Fibroblast of skin of scalp (primary cell): ENCODE measurements around the gene LCT.
"Not testable (repeated sequence)": the region's sequence is repeated elsewhere in the genome, so short reads cannot be mapped to it uniquely, and the experiment has no call there.

Experiments used
- DNase-seq: peaks from one replicate; pipeline ENCODE4 v3.0.0-alpha.2; 2013

The LCT gene

DNA sequence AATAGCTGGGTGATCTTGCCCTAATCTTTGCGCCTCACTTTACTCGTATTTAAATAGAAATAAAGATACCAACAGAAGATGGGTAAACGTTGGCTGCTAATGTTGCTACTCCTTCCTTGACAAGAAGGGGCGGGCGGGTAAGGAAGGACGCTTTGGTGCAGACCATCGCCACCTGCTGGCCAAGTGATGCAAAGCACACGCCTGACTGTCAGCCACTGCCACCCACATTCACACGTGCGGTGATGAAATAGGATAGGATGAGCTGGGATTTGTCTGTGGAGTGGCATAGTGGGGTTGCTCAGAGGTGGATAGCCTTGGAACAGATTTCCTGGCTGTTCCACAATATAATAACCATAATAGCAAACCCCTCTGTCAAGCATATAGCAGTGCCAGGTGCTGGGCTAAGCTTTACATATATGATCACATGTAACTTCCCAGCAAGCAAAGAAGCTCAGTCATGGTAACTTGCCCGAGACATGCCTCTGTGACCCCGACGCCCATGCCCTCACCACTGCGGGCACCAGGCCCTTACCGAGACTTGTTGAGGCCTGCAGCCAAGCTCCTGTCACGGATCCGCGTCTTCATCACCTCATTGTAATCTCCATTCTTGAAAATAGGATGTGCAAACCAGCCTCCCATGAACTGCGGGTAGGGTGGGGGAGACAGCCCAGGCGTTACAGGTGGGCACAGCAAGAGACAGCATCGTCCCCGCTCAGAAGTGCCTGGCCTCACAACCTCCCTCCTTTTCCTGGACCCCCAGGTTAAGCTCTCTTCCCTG is 39.3 kb downstream of the LCT start:
- peak; percentile 81 for DNase-seq

DNA sequence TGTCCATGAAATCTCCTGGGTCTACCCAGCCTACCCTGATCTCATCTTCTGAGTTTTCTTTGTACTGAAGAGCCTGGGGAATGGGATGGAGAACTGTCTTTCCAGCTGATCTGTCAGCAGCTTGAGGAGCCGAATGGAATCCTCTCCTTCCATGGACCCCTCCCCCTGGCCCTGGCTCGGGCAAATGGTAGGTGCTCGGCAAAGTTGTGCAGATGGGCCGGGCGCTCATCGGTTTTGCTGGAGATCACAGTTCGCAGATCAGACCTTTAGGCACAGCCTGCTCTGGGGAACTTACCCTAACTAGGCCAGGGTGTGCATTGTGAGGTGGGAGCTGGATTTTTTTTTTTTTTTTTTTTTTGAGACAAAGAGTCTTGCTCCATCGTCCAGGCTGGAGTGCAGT is 40.4 kb downstream of the LCT start:
- no peak for DNase-seq

DNA sequence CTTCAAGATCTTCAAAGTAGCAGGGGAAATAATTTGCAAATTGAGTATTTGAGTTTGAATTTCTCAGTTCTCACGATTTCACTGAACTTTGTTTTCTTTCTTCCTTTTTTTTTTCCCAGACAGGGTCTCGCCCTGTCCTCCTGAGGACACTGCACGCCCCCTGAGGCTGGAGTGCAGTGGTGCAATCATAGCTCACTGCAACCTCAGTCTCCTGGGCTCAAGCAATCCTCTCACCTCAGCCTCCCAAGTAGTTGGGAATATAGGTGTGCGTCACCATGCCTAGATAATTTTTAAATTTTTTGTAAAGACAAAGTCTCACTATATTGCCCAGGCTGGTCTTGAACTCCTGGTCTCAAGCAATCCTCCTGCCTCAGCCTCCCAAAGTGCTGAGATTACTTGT is 41.3 kb downstream of the LCT start:
- DNase-seq = not testable (repeated sequence)

DNA sequence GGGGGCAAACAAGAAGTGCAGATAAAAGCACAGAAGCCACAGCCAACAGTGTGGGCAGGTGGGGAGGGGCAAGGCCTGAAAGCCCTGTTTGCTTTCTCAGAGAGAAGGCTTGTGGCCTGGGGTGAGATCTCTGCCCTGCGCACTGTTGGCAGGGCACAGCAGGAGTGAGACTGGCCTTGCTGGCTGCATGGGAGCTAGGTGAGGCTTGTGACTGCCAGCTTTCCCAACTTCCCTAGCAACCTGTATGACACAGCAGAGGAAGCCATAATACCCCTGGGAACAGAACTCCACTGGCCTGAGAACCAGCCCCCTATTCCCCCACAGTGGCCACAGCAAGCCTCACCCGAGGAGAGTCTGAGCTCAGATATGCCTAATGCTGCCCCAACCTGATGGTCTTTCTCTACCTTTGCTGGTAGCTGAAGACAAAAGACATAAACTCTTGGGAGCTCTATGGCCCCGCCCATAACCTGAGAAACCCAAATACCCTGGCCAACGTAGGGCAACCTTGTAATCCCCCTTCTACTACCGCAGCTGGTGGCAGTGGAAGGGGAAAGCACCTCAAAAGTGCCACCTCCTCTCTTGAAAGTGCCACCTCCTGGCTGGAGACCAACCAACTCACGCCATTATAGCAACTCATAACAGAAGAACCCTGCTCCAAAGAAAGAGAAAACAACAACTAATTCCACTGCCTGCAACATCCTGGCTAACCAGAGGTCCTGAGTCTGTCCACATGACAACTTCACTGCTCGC is 44.4 kb downstream of the LCT start:
- DNase-seq = no peak

- peak; percentile 58 for DNase-seq
Observed at GRCh38 chr2:135791418-135792190, 45.4 kb downstream of the LCT start.

- no peak for DNase-seq
Observed at GRCh38 chr2:135790423-135790822, 46.6 kb downstream of the LCT start.

GRCh38 chr2:135786823-135787222 is 50.2 kb downstream of the LCT start:
- DNase-seq = peak; percentile 95

DNA sequence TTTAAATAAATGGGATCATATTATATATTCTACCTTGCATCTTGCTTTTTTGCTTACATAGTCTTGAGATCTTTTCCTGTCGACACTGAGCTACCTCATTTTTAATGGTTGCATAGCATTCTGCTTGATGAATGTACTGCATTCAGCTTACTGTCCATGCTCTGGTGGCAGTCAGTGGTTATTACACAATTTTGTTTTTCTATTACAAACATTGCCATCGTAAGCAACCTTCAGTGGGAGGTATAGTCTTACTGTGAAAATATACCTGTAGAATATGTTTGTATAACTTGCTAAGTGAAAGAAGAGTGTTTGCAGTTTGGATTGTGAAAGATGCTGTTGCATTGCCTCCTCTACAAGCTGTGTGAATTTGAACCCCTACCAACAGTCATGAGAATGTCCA is 52.0 kb downstream of the LCT start:
- no peak for DNase-seq

DNA sequence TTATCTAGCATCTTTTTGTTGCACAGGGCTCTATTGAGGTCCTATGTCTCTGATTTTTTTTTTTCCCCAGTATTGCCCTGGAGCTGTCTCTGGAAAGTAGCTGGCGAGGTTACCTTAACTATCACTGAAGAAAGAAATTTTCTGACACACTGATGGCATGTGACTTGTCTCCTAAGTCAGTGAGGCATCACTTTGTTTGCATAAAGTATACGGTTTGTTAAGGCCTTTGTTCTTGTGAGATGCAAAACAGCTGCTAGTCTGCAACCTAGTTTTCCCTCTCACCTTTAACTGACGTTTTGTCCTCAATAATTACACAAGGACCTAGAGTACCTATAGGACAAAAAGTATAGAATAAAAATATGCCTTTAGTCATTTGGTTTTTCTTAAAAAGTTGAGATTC is 53.5 kb downstream of the LCT start:
- no peak for DNase-seq

- no peak for DNase-seq
Observed at GRCh38 chr2:135782231-135782630, 54.8 kb downstream of the LCT start.

DNA sequence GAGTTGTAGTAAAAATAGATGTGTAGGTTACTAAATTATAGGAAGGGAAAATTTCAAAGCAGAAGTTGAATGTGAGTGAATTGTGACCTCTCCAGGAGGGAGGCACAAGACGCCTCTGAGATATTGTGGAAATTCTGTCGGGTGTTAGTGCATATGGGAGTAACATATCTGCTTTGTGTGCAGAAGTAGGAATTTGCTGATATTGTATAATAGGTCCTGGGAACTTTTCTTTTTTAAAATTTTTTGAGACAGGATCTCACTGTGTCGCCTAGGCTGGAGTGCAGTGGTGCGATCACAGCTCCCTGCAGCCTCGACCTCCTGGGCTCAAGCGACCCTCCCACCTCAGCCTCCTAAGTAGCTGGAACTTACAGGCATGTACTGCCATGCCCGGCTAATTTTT is 60.6 kb downstream of the LCT start:
- DNase-seq = no peak

DNA sequence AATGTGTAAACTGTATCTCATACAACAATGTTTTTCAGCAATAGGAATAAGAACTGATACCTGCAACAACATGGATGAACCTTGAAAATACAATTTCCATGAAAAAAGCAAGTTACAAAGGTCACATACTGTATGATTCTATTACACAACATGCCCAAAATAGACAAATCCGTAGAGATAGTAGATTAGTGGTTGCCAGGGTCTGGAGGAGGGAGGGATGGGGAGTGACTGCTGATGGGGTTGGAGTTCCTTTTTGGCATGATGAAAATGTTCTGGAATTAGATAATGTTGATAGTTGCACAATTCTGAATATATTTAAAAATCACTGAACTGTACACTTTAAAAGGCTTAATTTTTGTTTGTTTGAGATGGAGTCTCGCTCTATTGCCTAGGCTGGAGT is 61.6 kb downstream of the LCT start:
- DNase-seq = no peak

- peak; percentile 48 for DNase-seq
Observed at GRCh38 chr2:135773917-135774316, 63.1 kb downstream of the LCT start.

DNA sequence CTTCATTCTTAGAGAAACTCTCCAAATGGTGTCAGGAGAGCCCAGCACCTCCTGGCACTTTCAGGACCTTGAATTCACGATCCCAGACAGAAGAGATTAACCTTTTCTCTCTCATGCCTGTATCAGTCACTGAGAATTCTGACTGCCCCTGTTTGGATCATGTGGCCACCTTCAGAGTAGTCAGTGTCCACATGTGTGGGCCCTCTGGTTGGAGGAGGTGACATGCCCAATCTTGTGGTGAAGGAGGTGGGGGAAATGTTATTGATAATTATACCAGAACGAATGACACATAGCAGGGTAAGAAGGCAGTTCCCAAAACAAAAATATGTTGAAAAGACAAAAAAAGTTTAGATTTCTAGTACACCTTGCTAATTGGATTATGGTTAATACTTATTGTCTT is 63.7 kb downstream of the LCT start:
- DNase-seq = no peak

- no peak for DNase-seq
Observed at GRCh38 chr2:135768863-135769262, 68.1 kb downstream of the LCT start.

DNA sequence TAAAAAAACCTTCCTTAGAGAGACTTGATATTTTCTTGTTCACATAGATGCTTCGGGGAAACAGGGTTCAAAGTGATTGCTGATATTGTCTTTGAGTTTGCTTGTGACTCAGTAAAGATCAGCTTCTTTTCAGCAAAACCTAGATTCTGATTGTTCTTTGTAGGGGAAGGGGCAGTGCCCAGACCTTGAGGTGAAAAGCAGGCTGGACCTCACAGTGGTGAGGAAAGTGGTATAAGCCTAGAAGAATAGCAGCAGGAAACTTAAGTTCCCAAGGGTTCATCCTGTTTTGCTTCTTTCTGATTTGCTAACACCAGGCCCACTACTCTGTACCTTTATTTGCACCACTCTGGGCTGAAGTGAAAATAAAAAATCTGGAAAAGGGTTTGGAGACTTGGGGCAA is 74.5 kb downstream of the LCT start:
- DNase-seq = no peak

DNA sequence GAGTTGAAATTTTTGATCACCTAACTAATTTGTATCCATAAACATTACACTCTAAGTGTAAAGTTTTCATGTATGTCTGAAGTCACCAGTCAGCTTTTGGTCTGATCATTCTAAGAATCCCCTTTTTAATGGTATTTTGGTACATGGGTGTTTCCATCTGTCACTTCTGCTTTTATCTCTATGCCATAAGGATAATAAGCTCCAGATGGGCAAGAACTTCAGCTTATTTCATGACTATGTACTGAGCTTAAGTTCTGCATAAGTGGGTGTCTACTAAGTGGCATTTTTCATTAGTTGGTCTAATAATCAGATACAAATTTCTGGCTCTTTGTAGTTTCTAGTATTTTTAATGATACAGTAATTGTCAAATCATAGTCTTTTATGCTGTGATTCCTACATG is 75.0 kb downstream of the LCT start:
- DNase-seq = no peak

GRCh38 chr2:135756692-135757091 is 80.3 kb downstream of the LCT start:
- no peak for DNase-seq

DNA sequence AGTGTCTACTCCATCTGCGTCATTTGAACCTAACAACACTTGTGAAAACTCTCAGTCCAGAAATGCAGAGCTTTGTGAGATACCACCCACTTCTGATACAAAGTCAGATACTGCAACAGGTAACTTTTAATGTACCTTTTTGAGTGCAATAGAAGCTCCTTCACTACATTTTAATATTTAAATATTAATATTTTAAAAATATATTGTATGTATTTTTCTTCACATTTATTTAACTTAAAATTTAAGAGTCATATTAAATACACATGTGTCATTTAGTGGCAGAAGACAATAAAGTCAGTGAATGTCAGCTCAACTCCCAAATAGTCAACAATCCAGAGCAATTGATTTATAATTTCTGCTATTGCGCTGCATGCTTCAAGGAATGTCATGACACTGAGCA is 81.4 kb downstream of the LCT start:
- DNase-seq = no peak

GRCh38 chr2:135745545-135745944 is 91.4 kb downstream of the LCT start:
- DNase-seq = peak; percentile 85

- peak; percentile 27 for DNase-seq
Observed at GRCh38 chr2:135744760-135745314, 92.1 kb downstream of the LCT start.

GRCh38 chr2:135743860-135744259 is 93.1 kb downstream of the LCT start:
- no peak for DNase-seq

DNA sequence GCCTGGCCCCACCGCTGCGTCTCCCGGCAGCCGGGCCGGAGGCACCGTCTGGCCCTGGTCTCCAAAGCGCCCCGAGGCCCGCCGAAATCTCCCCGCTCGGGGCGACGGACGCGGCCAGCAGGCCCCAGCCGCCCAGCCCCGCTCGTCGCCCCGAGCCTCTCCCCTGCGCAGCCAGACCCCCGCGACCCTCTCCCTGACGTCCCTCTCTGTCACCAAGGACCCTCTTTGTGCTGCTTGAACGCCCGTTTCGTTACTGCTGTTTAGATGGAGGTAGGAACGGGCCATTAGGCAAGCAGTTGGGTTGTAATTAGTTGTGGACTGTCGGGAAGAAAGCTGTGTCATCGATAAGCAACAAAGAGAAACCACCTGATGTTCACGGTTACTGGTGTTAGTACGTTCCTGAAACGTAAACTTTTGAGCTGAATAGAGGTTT is 94.6 kb downstream of the LCT start:
- peak; percentile 43 for DNase-seq
